Measurements from ENCODE around the gene TLE3. TPM values are rescaled to one million over a fixed set of nuclear protein-coding genes. Genes with fewer than 3 reads are reported as not detected.

Gene TLE3
- total RNA-seq, 2 donors from 2014 or later, result 16.6 to 33.9 TPM

- intact Hi-C loops (cut with DNase I), result no loop called here
- no peaks in the 10 kb centered on the region for H3K36me3 ChIP-seq (replicated peaks in 1 of 2; ENCODE audit: insufficient read depth in 1 of 2, low read depth in 2 of 2)
- H3K27me3 ChIP-seq, result no peaks in the 10 kb centered on the region
- DNase-seq (no peak), ATAC-seq (no peak)
- no peak overlapping the region for H3K4me3 ChIP-seq
- peaks cover 9% of the 10 kb centered on the region for H3K4me1 ChIP-seq
- no peak overlapping the region for H3K27ac ChIP-seq
- 91 to 93% methylated on average over 3 of the region's 3 CpGs for WGBS, 2 donors
- H3K9me3 ChIP-seq, result peaks cover 0 to 6% (median 0%) of the 10 kb centered on the region in 3 donors
- TF ChIP-seq, protein P1, sequence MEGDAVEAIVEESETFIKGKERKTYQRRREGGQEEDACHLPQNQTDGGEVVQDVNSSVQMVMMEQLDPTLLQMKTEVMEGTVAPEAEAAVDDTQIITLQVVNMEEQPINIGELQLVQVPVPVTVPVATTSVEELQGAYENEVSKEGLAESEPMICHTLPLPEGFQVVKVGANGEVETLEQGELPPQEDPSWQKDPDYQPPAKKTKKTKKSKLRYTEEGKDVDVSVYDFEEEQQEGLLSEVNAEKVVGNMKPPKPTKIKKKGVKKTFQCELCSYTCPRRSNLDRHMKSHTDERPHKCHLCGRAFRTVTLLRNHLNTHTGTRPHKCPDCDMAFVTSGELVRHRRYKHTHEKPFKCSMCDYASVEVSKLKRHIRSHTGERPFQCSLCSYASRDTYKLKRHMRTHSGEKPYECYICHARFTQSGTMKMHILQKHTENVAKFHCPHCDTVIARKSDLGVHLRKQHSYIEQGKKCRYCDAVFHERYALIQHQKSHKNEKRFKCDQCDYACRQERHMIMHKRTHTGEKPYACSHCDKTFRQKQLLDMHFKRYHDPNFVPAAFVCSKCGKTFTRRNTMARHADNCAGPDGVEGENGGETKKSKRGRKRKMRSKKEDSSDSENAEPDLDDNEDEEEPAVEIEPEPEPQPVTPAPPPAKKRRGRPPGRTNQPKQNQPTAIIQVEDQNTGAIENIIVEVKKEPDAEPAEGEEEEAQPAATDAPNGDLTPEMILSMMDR (IDR thresholded peaks at IDR 0.05), result no peak
- no peak for TF ChIP-seq POLR2A (IDR thresholded peaks at IDR 0.05)
Measured at GRCh38 chr15:70004826-70005225, 92.9 kb downstream of the TLE3 start.

DNA sequence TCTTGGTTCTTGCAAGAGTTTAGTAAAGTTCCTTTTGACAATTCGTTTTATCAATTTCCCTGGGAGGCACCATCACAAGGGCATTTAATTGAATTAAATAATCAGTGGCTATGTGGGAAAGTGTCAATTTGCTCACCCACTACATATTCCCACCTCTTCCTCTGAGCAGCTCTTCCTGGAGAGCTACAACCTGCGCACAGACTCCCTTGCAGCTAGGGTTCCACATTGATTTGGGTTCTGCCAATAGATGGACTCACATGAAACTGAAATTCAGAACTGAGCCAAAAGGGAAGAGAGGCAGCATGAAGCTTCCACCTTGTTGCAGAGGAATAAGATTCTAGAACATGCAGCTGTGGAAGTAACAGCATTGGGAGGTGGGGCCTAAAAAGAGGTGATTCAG is 94.8 kb downstream of the TLE3 start:
- Histone ChIP-seq H3K4me3 (no peak overlapping the region), H3K36me3 (replicated peaks in 1 of 2; ENCODE audit: insufficient read depth in 1 of 2, low read depth in 2 of 2) (no peaks in the 10 kb centered on the region), H3K27me3 (no peaks in the 10 kb centered on the region), H3K9me3 (peaks cover 0 to 6% (median 0%) of the 10 kb centered on the region in 3 donors), H3K4me1 (peaks cover 6% of the 10 kb centered on the region), H3K27ac (no peak overlapping the region)
- DNase-seq (no peak), ATAC-seq (no peak)
- TF ChIP-seq POLR2A (IDR thresholded peaks at IDR 0.05), result no peak
- TF ChIP-seq, protein P1 (IDR thresholded peaks at IDR 0.05), result no peak
- intact Hi-C loops (cut with DNase I), result no loop called here
- 90 to 95% methylated on average over 2 of the region's 2 CpGs for WGBS, 2 donors

DNA sequence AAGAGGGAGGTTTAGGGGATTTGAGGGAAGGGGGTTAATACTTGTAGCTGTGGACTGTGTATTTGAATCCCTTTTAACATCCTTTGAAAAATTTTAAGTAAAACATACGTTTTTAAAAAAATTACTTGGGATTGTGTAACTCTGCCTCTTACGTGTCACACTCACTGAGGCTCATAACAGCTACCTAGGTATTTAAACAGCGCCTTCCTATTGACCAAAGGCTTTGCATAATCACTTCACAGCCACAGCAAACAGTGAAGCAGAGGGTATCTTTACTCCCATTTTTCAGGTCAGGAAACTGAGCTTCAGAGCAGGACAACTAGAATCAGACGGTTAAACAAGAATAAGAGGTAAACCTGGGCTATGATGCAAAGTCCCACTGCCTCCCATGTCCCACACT is 95.9 kb downstream of the TLE3 start:
- no peak for TF ChIP-seq POLR2A (IDR thresholded peaks at IDR 0.05)
- TF ChIP-seq, protein P1 (IDR thresholded peaks at IDR 0.05), result no peak
- Histone ChIP-seq H3K9me3 (peaks cover 0 to 6% (median 0%) of the 10 kb centered on the region in 3 donors), H3K27me3 (no peaks in the 10 kb centered on the region), H3K27ac (no peak overlapping the region), H3K4me1 (peaks cover 13% of the 10 kb centered on the region), H3K4me3 (no peak overlapping the region), H3K36me3 (replicated peaks in 1 of 2; ENCODE audit: insufficient read depth in 1 of 2, low read depth in 2 of 2) (no peaks in the 10 kb centered on the region)
- DNase-seq (no peak), ATAC-seq (no peak)
- intact Hi-C loops (cut with DNase I), result no loop called here
- 79 to 82% methylated on average over 4 of the region's 4 CpGs for WGBS, 2 donors

- Histone ChIP-seq H3K27ac (no peak overlapping the region), H3K36me3 (replicated peaks in 1 of 2; ENCODE audit: insufficient read depth in 1 of 2, low read depth in 2 of 2) (no peaks in the 10 kb centered on the region), H3K9me3 (peaks cover 0 to 6% (median 0%) of the 10 kb centered on the region in 3 donors), H3K4me1 (peaks cover 16% of the 10 kb centered on the region), H3K4me3 (no peak overlapping the region), H3K27me3 (no peaks in the 10 kb centered on the region)
- WGBS, 2 donors, result 78 to 89% methylated on average over 17 of the region's 17 CpGs
- intact Hi-C loops (cut with DNase I), result no loop called here
- TF ChIP-seq, protein P1 (IDR thresholded peaks at IDR 0.05), result no peak
- TF ChIP-seq POLR2A (IDR thresholded peaks at IDR 0.05), result no peak
- DNase-seq (no peak), ATAC-seq (no peak)
Measured at GRCh38 chr15:69999392-70000085, 98.2 kb downstream of the TLE3 start.

All from body of pancreas (tissue), 4 donors.